ENCODE data around the gene PECR.
"Not testable (repeated sequence)": the region's sequence is repeated elsewhere in the genome, so short reads cannot be mapped to it uniquely, and the experiment has no call there.

PECR gene

DNA sequence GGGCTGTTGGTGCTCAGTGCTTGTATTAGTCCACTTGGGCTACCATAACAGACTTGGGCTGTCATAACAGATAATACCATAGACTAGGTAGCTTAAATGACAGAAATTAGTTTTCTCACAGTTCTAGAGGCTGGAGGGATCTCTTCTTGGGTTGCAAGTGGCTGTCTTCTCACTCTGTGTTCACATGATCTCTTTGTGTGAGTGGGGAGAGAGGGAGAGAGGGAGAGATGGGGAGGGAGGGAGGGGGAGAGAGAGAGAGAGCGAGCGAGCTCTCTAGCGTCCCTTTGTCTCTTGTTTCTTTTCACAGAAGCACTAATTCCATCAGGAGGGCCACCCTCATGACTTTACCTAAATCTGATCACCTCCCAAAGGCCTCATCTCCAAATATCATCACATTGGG lies 23.1 kb upstream of the PECR start:
- no peak for DNase-seq (ENCODE audit: low read depth, low spot score)

GRCh38 chr2:216103213-216103612 lies 21.6 kb upstream of the PECR start:
- DNase-seq (ENCODE audit: low read depth, low spot score) = no peak

- DNase-seq (ENCODE audit: low read depth, low spot score) = no peak
Observed at GRCh38 chr2:216101109-216101508, 19.5 kb upstream of the PECR start.

DNA sequence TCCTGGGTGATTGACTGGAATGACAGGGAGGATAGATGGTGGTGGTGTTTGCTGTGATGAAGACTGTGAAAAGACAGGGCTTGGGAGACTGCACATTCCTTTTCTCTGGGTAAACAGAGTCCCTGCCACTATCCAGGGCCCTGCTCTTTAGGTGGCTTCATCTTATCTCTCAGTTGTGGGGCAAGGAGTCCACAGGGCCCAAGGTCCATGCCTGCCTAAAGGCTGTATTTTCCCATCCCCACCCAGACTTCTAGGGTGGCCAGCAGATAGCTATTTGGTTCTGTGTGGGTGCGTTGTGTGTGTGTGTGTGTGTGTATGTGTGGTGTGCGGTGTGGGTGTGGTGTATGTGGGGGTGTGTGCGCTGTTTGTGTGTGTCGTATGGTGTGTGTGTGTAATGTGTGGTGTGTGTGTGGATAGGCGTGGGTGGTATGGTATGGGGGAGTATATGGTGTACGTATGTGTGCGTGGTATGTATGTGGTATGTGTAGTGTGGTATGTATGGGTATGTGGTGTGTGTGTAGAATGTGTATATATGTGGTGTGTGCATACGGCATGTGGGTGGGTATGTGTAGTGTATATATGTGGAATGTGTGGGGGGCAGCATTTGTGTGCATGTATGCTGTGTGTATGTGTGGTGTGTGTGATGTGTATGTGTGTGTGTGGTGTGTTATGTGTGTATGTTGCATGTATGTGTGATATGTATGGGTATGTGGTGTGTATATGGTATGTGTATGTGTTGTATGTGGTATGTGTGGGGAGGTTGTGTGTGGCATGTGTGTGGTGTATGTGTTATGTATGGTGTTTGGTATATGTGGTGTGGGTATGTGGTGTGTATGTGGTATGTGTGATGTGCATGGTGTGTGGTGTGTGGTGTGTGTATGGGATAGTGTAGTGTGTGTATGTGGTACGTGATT lies 17.1 kb upstream of the PECR start:
- DNase-seq (ENCODE audit: low read depth, low spot score) = no peak

DNA sequence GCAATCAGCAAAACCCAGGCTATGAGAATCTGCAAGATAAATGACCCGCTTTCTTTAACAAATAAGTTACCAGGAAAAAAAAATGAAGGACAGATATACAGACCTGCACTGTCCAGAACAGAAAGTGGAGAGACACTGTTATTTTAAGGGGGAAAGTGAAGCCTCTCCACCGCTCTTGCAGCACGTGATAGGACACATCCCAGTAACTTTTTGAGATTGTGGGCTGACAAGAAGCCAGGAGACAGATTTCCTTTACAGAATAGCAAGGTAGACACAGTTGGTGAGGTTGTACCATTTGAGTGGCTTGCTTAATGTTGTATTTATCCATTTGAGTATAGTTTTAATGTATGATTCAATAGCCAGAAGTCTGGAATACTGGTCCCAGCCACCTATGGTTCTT lies 13.1 kb upstream of the PECR start:
- no peak for DNase-seq (ENCODE audit: low read depth, low spot score)

DNA sequence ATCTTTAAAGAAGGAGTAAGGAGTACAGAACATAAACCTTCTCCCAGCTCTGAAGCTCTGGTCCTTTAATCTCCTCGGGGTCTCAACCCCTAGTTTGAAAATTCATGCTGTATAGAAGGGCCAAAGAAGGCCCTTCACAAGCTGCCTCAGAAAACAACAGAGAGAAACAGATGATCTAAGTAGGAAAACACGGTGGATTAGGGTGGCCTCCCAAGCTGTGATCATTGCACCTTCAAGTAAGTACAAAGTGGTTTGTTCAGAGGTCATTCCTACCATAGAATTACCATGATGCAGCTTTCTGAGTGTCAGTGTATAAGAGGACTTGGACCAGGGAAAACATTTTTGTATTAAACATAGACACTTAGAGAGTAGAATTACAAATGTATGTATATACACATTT lies 11.0 kb upstream of the PECR start:
- DNase-seq (ENCODE audit: low read depth, low spot score) = no peak

- DNase-seq (ENCODE audit: low read depth, low spot score) = no peak
Observed at GRCh38 chr2:216090369-216090786, 8.8 kb upstream of the PECR start.

- DNase-seq (ENCODE audit: low read depth, low spot score) = no peak
Observed at GRCh38 chr2:216086207-216086893, 4.7 kb upstream of the PECR start.

GRCh38 chr2:216084547-216084946 lies 2.9 kb upstream of the PECR start:
- DNase-seq (ENCODE audit: low read depth, low spot score) = no peak

DNA sequence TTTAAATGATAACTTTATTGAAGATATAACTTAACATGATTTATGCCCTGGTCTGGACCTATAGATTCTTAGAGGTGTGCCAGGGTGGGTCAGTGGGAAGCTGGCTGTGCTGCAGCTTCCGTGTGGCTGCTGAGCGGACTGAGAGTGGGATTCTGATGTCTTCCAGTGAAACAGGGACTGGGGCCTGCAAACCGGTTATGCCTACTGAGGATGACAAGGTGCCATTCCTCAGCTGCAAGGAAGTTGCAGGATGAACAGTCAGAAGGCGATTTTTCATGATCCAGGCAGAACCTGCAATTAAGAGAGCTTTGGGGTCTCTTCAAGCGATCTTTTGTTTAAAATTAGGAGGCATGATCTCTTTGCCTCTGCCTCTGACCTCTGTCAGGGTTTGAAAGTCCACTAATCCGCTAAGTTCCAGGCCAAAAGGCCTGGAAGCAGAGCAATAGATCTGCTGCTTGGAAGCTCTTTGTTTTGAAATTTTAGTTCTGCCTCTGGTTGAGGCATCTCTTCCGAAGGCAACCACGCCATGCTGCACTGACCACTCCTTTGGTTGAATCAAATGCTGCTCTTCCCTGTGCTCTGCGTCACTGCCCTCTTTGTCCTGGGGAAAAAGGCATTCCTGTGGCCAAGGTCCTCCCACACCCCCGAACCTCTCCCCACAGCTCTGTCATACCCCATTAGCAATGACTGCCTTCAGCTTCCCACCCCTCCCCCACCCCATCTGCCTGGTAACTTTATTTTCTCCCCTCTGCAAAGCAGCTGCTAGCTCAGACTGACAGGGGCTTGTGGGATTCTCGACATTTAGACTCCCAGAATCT lies 2.1 kb upstream of the PECR start:
- DNase-seq (ENCODE audit: low read depth, low spot score) = no peak

DNA sequence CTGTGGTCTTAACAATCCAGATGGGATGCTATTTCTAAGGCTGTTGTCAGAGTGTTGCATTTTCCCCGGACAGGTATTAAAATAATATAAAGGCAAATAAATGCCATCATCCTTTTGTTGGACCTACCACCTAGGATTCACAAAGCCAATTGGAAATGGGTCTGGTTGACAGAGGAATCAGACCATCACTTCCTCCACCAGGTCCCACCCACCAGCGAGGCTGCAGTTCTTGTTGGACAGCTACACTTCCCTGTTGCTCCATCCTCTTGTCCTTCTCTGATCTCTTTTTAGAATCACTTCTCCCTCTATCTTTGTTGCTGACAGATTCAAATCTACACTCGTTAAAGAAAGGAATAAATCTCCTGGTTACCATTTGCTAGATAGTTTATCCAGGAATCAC lies 1.2 kb upstream of the PECR start:
- no peak for DNase-seq (ENCODE audit: low read depth, low spot score)

GRCh38 chr2:216082117-216082711 lies 605 bp upstream of the PECR start:
- DNase-seq (ENCODE audit: low read depth, low spot score) = no peak

DNA sequence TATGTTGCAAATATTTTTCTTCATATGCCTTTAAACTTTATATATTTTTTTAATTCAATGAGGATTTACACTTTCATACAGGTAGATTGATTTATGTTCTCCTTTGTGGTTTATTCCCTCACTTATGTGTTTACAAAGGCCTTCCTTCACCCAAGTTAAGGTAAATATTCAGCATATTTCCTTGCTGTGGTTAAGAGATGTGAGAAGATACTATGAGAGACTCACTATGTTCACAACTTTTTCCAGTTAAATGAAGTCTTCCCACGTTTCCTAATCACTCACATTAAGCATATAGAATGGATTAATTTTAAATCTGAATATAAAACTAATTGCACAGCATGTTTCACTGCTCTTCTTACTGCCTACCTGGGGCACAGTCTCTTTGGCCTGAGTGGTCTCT lies 597 bp downstream of the PECR start:
- DNase-seq (ENCODE audit: low read depth, low spot score) = no peak

DNA sequence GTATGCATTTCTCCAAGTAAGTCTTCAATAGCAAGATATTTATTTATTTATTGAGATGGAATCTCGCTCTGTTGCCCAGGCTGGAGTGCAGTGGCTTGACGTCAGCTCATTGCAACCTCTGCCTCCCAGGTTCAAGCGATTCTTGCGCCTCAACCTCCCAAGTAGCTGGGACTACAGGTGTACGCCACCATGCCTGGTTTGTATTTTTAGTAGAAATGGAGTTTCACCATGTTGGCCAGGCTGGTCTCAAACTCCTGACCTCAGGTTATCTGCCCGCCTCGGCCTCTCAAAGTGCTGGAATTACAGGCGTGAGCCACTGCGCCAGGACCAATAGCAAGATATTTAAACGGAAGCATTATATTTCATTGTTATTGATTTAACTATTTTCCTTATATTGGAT lies 1.6 kb downstream of the PECR start:
- DNase-seq (ENCODE audit: low read depth, low spot score) = not testable (repeated sequence)

GRCh38 chr2:216078776-216079175 lies 2.8 kb downstream of the PECR start:
- DNase-seq (ENCODE audit: low read depth, low spot score) = no peak

GRCh38 chr2:216075510-216076485 lies 5.8 kb downstream of the PECR start:
- DNase-seq (ENCODE audit: low read depth, low spot score) = no peak

DNA sequence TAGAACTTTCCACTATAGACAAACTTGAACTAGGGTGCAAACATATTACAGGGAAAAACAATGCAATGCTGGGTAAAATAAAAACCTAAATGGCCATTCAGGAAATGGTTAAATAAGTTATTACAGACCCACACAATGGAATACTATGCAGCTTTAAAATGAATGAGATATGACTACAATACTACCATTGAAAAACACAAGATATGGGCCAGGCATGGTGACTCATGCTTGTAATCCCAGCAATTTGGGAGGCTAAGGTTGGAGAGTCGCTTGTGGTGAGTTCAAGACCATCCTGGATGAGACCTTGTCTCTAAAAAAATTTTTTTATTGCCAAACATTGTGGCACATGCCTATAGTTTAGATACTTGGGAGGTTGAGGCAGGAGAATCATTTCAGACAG lies 6.8 kb downstream of the PECR start:
- DNase-seq (ENCODE audit: low read depth, low spot score) = no peak

DNA sequence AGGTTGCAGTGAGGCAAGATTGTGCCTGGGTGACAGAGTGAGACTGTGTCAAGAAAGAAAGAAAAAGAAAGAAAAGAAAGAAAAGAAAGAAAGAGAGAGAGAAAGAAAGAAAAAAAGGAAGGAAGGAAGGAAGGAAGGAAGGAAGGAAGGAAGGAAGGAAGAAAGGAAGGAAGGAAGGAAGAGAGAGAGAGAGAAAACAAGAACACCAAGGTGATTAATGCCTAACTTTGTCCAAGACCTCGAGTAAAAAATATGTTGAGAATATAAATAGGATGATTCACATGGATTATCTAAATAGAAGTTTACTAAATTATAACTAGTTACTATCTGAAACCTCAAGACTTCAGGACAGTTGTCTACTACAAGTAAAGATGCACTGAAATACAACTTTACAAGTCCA lies 7.2 kb downstream of the PECR start:
- no peak for DNase-seq (ENCODE audit: low read depth, low spot score)

DNA sequence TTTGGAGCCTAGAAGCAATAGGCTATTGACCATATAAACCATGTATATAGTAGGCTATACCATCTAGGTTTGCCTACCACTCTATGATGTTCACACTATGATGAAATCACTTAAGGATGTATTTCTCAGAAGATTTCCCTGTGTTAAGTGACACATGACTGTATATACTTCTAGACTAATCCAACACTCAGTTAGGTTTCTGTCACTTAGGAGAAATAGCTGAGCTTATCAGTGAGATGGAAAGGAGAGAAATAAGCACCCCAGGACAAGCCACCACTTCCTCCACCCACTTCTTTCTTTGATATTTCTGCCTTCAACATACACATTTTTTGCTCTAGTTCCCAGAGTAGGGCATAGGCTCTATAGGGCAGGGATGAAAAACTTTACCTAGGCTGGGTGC lies 7.8 kb downstream of the PECR start:
- no peak for DNase-seq (ENCODE audit: low read depth, low spot score)

- DNase-seq (ENCODE audit: low read depth, low spot score) = no peak
Observed at GRCh38 chr2:216072473-216072872, 9.1 kb downstream of the PECR start.

All from activated naive CD8-positive, alpha-beta T cell treated with anti-CD3 and anti-CD28 coated beads, Interleukin-2, amount 50 U/mL, for 16 hours (primary cell).